CD14-positive monocyte (primary cell): Measurements from ENCODE around the gene ST7. TPM values are rescaled to one million over a fixed set of nuclear protein-coding genes. Genes with fewer than 3 reads are reported as not detected.

Experiments used
- DNase-seq, 3 donors: peaks; one replicate each; pipeline ENCODE4 v3.0.0-alpha.2; 2011 to 2022
- H2AFZ ChIP-seq: 2 replicates; pipeline ENCODE4 v1.6.0; 2012; ENCODE audit warnings: mild to moderate bottlenecking, low read depth, low read length, inconsistent platforms; ENCODE audit not compliant: insufficient read depth, poor library complexity, severe bottlenecking
- H3K27ac ChIP-seq, 2 donors: 1 replicate in 1 of 2; 2 replicates in 1 of 2; pipeline ENCODE4 v1.5.1; 2012 to 2013; ENCODE audit warnings: low read length in 2 of 2, control low read depth in 1 of 2, inconsistent platforms in 1 of 2, low read depth in 1 of 2, mild to moderate bottlenecking in 1 of 2
- H3K27me3 ChIP-seq, 2 donors: one replicate each; pipeline versions ENCODE4 v1.6.0 to v1.6.1; 2011 to 2013; ENCODE audit warnings: low read length in 2 of 2; ENCODE audit not compliant: control insufficient read depth in 2 of 2, insufficient read depth in 2 of 2
- H3K36me3 ChIP-seq, 2 donors: replicated peaks in 1 of 2; 1 replicate in 1 of 2; 2 replicates in 1 of 2; pipeline versions ENCODE4 v1.5.1 to v1.6.1; 2012 to 2013; ENCODE audit warnings: low read length in 2 of 2, control low read depth in 1 of 2, inconsistent platforms in 1 of 2, mild to moderate bottlenecking in 1 of 2; ENCODE audit not compliant: insufficient read depth in 2 of 2, control insufficient read depth in 1 of 2
- H3K4me1 ChIP-seq, 2 donors: 1 replicate in 1 of 2; 2 replicates in 1 of 2; pipeline versions ENCODE4 v1.5.1 to v1.6.1; 2012 to 2013; ENCODE audit warnings: low read length in 2 of 2, control low read depth in 1 of 2, inconsistent platforms in 1 of 2, mild to moderate bottlenecking in 1 of 2, moderate library complexity in 1 of 2; ENCODE audit not compliant: insufficient read depth in 2 of 2, control insufficient read depth in 1 of 2
- H3K4me2 ChIP-seq: replicated peaks from 2 replicates; pipeline ENCODE3; 2012; ENCODE audit warnings: low read length, moderate library complexity, mild to moderate bottlenecking; ENCODE audit not compliant: poor library complexity, severe bottlenecking; ENCODE audit errors: extremely low read depth
- H3K4me3 ChIP-seq, 3 experiments: fragments of 200-600 bp in 1 of 3; sonication (generic) in 1 of 3; replicated peaks in 1 of 3; 1 replicate in 2 of 3; 2 replicates in 1 of 3; pipeline ENCODE4 v1.5.1; 2011 to 2013; ENCODE audit warnings: low read length in 3 of 3, mild to moderate bottlenecking in 3 of 3, control low read depth in 2 of 3, low read depth in 2 of 3, inconsistent platforms in 1 of 3, moderate library complexity in 1 of 3
- H3K79me2 ChIP-seq: 2 replicates; pipeline ENCODE4 v1.6.0; 2012; ENCODE audit warnings: mild to moderate bottlenecking, control low read depth, inconsistent platforms, low read length, moderate library complexity; ENCODE audit not compliant: insufficient read depth
- H3K9ac ChIP-seq: 2 replicates; pipeline ENCODE4 v1.6.0; 2017; ENCODE audit warnings: low read length, mild to moderate bottlenecking; ENCODE audit not compliant: insufficient read depth, poor library complexity, severe bottlenecking
- H3K9me3 ChIP-seq, 2 donors: replicated peaks in 1 of 2; 1 replicate in 1 of 2; 2 replicates in 1 of 2; pipeline versions ENCODE4 v1.5.1 to v1.6.1; 2012 to 2013; ENCODE audit warnings: low read length in 2 of 2, control low read depth in 1 of 2; ENCODE audit not compliant: control insufficient read depth in 1 of 2, insufficient read depth in 1 of 2
- H4K20me1 ChIP-seq: 2 replicates; pipeline ENCODE4 v1.6.0; 2012; ENCODE audit warnings: mild to moderate bottlenecking, low read length, control low read depth, moderate library complexity; ENCODE audit not compliant: insufficient read depth
- H3K27ac Mint-ChIP-seq, 7 donors: one replicate each; pipeline ENCODE4 v1.8.0; 2020; ENCODE audit warnings: mild to moderate bottlenecking in 7 of 7, mixed read lengths in 7 of 7, moderate library complexity in 6 of 7, inconsistent platforms in 2 of 7
- H3K27me3 Mint-ChIP-seq, 3 donors: one replicate each; pipeline ENCODE4 v1.8.0; 2021 to 2022; ENCODE audit warnings: low read depth in 3 of 3, mild to moderate bottlenecking in 3 of 3, mixed read lengths in 3 of 3, moderate library complexity in 3 of 3, inconsistent platforms in 1 of 3
- H3K36me3 Mint-ChIP-seq, 2 donors: one replicate each; pipeline ENCODE4 v1.8.0; 2020; ENCODE audit warnings: mixed read lengths in 2 of 2, inconsistent platforms in 1 of 2, mild to moderate bottlenecking in 1 of 2
- H3K4me1 Mint-ChIP-seq: one replicate; pipeline ENCODE4 v1.8.0; 2020; ENCODE audit warnings: mild to moderate bottlenecking, mixed read lengths
- H3K4me3 Mint-ChIP-seq, 2 donors: one replicate each; pipeline ENCODE4 v1.8.0; 2020; ENCODE audit warnings: mild to moderate bottlenecking in 2 of 2, mixed read lengths in 2 of 2, moderate library complexity in 1 of 2
- H3K9me3 Mint-ChIP-seq, 7 donors: one replicate each; pipeline ENCODE4 v1.8.0; 2020 to 2022; ENCODE audit warnings: mixed read lengths in 7 of 7, mild to moderate bottlenecking in 6 of 7, moderate library complexity in 6 of 7, inconsistent platforms in 2 of 7
- WGBS: methylation state at CpG from one replicate; pipeline ENCODE4 v1.1.5; 2013; ENCODE audit warnings: missing lambda C conversion rate; ENCODE audit not compliant: insufficient coverage; 5-methylcytosine and 5-hydroxymethylcytosine counted together
- intact Hi-C, 2 donors: fragments of 100-400 bp; cut with micrococcal nuclease; formaldehyde crosslinking; loops; one replicate each; pipeline versions ENCODE4 v1.15.0 to v1.15.1; 2023
- polyA plus RNA-seq, 3 donors: library from polyadenylated mRNA; depleted of rRNA in 1 of 3; unstranded in 2 of 3; stranded (reverse) in 1 of 3; fragments of 300-500 nt in 2 of 3; fragments of >200 nt in 1 of 3; fragmentation: Illumina TruSeq in 2 of 3; gene quantifications; 1 replicate in 2 of 3; 2 replicates in 1 of 3; pipeline ENCODE4 v1.2.3, GENCODE V29; 2012 to 2021
- TF ChIP-seq, protein P1 (sequence below): fragments of 200-600 bp; IDR thresholded peaks from one replicate; pipeline ENCODE4 v1.8.0; 2022; ENCODE audit warnings: antibody characterized with exemption, mild to moderate bottlenecking

Gene ST7
- polyA plus RNA-seq, 3 donors: 3.6 to 5.5 (median 4.1) TPM

DNA sequence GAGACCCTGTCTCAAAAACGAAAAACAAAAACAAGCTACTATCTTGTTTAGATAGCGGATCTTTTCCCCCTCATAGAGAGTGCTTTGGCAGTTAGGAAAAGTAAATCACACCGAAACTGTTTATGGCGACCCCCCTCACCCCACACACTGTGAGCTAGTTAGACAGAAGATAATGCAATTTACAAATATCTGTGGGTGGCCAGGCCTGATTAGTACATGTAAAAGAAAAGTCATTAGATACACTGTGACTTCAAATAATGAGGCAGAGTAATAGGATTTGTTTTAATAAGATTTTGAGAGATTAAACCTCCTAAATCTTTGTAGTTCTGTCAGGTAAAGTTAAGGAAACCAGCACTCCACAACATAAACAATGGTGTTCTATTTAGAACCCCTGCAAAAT is 121.1 kb downstream of the ST7 start:
- Histone ChIP-seq H3K9me3 (peaks cover 4 to 14% of the 10 kb centered on the region in 2 donors), H3K4me2 (no peak overlapping the region), H4K20me1 (no peaks in the 10 kb centered on the region), H3K36me3 (no peaks in the 10 kb centered on the region), H3K4me1 (peaks cover 6 to 10% of the 10 kb centered on the region in 2 donors), H3K9ac (no peak overlapping the region), H2AFZ (no peak overlapping the region), H3K27ac (no peak overlapping the region), H3K27me3 (no peaks in the 10 kb centered on the region), H3K79me2 (no peaks in the 10 kb centered on the region), H3K4me3 (no peak overlapping the region)
- H3K27ac Mint-ChIP-seq: no peak overlapping the region
- peaks cover 18% of the 10 kb centered on the region for H3K4me1 Mint-ChIP-seq
- TF ChIP-seq, protein P1, sequence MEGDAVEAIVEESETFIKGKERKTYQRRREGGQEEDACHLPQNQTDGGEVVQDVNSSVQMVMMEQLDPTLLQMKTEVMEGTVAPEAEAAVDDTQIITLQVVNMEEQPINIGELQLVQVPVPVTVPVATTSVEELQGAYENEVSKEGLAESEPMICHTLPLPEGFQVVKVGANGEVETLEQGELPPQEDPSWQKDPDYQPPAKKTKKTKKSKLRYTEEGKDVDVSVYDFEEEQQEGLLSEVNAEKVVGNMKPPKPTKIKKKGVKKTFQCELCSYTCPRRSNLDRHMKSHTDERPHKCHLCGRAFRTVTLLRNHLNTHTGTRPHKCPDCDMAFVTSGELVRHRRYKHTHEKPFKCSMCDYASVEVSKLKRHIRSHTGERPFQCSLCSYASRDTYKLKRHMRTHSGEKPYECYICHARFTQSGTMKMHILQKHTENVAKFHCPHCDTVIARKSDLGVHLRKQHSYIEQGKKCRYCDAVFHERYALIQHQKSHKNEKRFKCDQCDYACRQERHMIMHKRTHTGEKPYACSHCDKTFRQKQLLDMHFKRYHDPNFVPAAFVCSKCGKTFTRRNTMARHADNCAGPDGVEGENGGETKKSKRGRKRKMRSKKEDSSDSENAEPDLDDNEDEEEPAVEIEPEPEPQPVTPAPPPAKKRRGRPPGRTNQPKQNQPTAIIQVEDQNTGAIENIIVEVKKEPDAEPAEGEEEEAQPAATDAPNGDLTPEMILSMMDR: no peak
- WGBS: no CpG with 5 or more reads among the region's 4 CpGs
- intact Hi-C loops: no loop called here
- no peaks in the 10 kb centered on the region for H3K27me3 Mint-ChIP-seq
- peaks cover 0 to 3% of the 10 kb centered on the region in 2 donors for H3K36me3 Mint-ChIP-seq
- H3K4me3 Mint-ChIP-seq: no peak overlapping the region
- peaks cover 3 to 14% (median 8%) of the 10 kb centered on the region in 7 donors for H3K9me3 Mint-ChIP-seq
- DNase-seq: no peak

DNA sequence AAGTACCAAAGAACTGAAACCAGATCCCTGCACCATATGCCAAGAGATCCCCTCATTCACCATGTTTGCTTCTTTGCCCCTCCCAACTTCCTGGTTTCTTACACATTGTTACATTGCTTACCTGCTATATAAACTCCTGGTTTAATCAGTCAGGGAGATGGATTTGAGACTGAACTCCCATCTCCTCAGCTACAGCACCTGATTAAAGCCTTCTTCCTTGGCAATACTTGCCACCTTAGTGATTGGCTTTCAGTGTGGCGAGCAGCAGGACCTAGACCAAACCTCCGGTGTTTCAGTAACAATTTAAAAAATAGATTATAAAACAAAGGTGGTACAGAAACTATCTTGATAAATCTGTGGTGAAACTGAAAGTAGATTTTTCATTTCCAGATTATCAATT is 122.6 kb downstream of the ST7 start:
- H3K27ac Mint-ChIP-seq: no peak overlapping the region
- peaks cover 0 to 14% (median 8%) of the 10 kb centered on the region in 7 donors for H3K9me3 Mint-ChIP-seq
- H3K36me3 ChIP-seq: no peaks in the 10 kb centered on the region
- intact Hi-C loops: no loop called here
- H2AFZ ChIP-seq: no peak overlapping the region
- no peaks in the 10 kb centered on the region for H3K27me3 ChIP-seq
- peaks cover 6 to 10% of the 10 kb centered on the region in 2 donors for H3K4me1 ChIP-seq
- DNase-seq: no peak
- H3K4me1 Mint-ChIP-seq: peaks cover 18% of the 10 kb centered on the region
- no peaks in the 10 kb centered on the region for H3K27me3 Mint-ChIP-seq
- no peak overlapping the region for H3K4me3 ChIP-seq
- TF ChIP-seq, protein P1: no peak
- H3K79me2 ChIP-seq: no peaks in the 10 kb centered on the region
- H3K4me3 Mint-ChIP-seq: no peak overlapping the region
- no peak overlapping the region for H3K9ac ChIP-seq
- no peak overlapping the region for H3K27ac ChIP-seq
- WGBS: no CpG with 5 or more reads among the region's 2 CpGs
- peaks cover 0 to 3% of the 10 kb centered on the region in 2 donors for H3K36me3 Mint-ChIP-seq
- no peak overlapping the region for H3K4me2 ChIP-seq
- H4K20me1 ChIP-seq: no peaks in the 10 kb centered on the region
- H3K9me3 ChIP-seq: peaks cover 4 to 14% of the 10 kb centered on the region in 2 donors
